Loucy (cell line): Measurements from ENCODE around the gene BLVRA.

Source experiments
- H2AFZ ChIP-seq: fragments of 200-600 bp; sonication (generic); 2 replicates; pipeline ENCODE4 v1.6.0; 2016; ENCODE audit warnings: antibody characterized with exemption, mild to moderate bottlenecking, low read length, moderate library complexity
- H3F3A ChIP-seq: fragments of 200-600 bp; 2 replicates; pipeline ENCODE4 v1.6.0; 2016; ENCODE audit warnings: antibody characterized with exemption, low read depth, mild to moderate bottlenecking
- H3K27me3 ChIP-seq: fragments of 200-600 bp; sonication (generic); 2 replicates; pipeline ENCODE4 v1.6.1; 2014; ENCODE audit warnings: low read length, mild to moderate bottlenecking; ENCODE audit not compliant: insufficient read depth, poor library complexity, severe bottlenecking
- H3K36me3 ChIP-seq: fragments of 200-600 bp; sonication (generic); 2 replicates; pipeline ENCODE4 v1.6.1; 2016; ENCODE audit warnings: low read length; ENCODE audit not compliant: insufficient read depth
- H3K4me1 ChIP-seq: fragments of 200-600 bp; sonication (generic); 2 replicates; pipeline ENCODE4 v1.5.1; 2014; ENCODE audit warnings: low read length, mild to moderate bottlenecking; ENCODE audit not compliant: insufficient read depth, poor library complexity, severe bottlenecking
- H3K4me2 ChIP-seq: fragments of 200-600 bp; sonication (generic); 2 replicates; pipeline ENCODE4 v1.6.0; 2014; ENCODE audit warnings: antibody characterized with exemption, low read length, low read depth, mild to moderate bottlenecking; ENCODE audit not compliant: poor library complexity, severe bottlenecking
- H3K4me3 ChIP-seq: fragments of 200-600 bp; sonication (generic); 2 replicates; pipeline ENCODE4 v1.5.1; 2014; ENCODE audit warnings: low read length, mild to moderate bottlenecking, mixed read lengths; ENCODE audit not compliant: poor library complexity, severe bottlenecking
- H3K79me2 ChIP-seq: fragments of 200-600 bp; sonication (generic); 2 replicates; pipeline ENCODE4 v1.6.1; 2014; ENCODE audit warnings: low read length; ENCODE audit not compliant: insufficient read depth
- H3K9ac ChIP-seq: fragments of 200-600 bp; sonication (generic); 2 replicates; pipeline ENCODE4 v1.6.0; 2014; ENCODE audit warnings: mild to moderate bottlenecking, low read depth, low read length, moderate library complexity; ENCODE audit not compliant: poor library complexity, severe bottlenecking
- H3K9me2 ChIP-seq: fragments of 200-600 bp; sonication (generic); replicated peaks from 2 replicates; pipeline ENCODE4 v1.6.1; 2016; ENCODE audit warnings: low read depth, low read length, mixed read lengths
- H3K9me3 ChIP-seq: fragments of 200-600 bp; sonication (generic); 2 replicates; pipeline ENCODE4 v1.6.1; 2014; ENCODE audit warnings: mild to moderate bottlenecking, antibody characterized with exemption, low read length, low read depth; ENCODE audit not compliant: insufficient read depth
- H4K20me1 ChIP-seq: fragments of 200-600 bp; sonication (generic); 2 replicates; pipeline ENCODE4 v1.6.0; 2014; ENCODE audit warnings: antibody characterized with exemption, low read length, mild to moderate bottlenecking; ENCODE audit not compliant: insufficient read depth, poor library complexity, severe bottlenecking
- EZH2phosphoT487 ChIP-seq: fragments of 200-600 bp; IDR thresholded peaks from 2 replicates; pipeline ENCODE4 v1.6.1; 2018; ENCODE audit warnings: antibody characterized with exemption, mild to moderate bottlenecking, moderate library complexity, borderline replicate concordance
- TF ChIP-seq, protein P1 (sequence below): fragments of 200-600 bp; sonication (generic); conservative IDR thresholded peaks from 2 replicates; pipeline ENCODE4 v1.5.1; 2014; ENCODE audit warnings: mild to moderate bottlenecking, antibody characterized with exemption, low read length

Gene BLVRA

DNA sequence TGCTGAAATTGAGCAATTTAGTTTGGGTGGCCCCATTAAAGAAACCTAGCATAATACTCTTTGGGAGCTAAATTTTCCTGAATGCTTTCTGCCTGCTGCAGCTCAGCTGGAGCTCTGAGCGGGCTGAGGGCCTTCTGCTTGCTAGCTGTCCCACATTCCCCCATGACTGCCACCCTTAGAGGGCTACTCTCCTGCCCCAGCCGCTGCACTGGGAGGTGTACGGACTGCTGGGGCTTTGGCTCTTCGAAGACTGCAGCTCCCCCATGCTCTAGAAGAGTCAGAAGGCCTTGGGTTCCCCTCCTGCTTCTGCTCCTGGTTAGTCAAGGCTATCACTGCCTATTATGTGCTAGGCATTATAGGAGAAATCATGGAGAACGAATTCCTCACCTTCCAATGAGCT is 31.5 kb downstream of the BLVRA start:
- H4K20me1 ChIP-seq = no peaks in the 10 kb centered on the region
- H3K9ac ChIP-seq = no peak overlapping the region
- H3K9me3 ChIP-seq = no peaks in the 10 kb centered on the region
- H3K4me3 ChIP-seq = no peak overlapping the region
- TF ChIP-seq, protein P1, sequence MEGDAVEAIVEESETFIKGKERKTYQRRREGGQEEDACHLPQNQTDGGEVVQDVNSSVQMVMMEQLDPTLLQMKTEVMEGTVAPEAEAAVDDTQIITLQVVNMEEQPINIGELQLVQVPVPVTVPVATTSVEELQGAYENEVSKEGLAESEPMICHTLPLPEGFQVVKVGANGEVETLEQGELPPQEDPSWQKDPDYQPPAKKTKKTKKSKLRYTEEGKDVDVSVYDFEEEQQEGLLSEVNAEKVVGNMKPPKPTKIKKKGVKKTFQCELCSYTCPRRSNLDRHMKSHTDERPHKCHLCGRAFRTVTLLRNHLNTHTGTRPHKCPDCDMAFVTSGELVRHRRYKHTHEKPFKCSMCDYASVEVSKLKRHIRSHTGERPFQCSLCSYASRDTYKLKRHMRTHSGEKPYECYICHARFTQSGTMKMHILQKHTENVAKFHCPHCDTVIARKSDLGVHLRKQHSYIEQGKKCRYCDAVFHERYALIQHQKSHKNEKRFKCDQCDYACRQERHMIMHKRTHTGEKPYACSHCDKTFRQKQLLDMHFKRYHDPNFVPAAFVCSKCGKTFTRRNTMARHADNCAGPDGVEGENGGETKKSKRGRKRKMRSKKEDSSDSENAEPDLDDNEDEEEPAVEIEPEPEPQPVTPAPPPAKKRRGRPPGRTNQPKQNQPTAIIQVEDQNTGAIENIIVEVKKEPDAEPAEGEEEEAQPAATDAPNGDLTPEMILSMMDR = no peak
- no peak for TF ChIP-seq EZH2phosphoT487
- no peaks in the 10 kb centered on the region for H3K9me2 ChIP-seq
- H3K27me3 ChIP-seq = no peaks in the 10 kb centered on the region
- H3K79me2 ChIP-seq = no peaks in the 10 kb centered on the region
- no peak overlapping the region for H3K4me2 ChIP-seq
- no peak overlapping the region for H2AFZ ChIP-seq
- H3K4me1 ChIP-seq = no peaks in the 10 kb centered on the region
- H3K36me3 ChIP-seq = no peaks in the 10 kb centered on the region
- no peaks in the 10 kb centered on the region for H3F3A ChIP-seq

DNA sequence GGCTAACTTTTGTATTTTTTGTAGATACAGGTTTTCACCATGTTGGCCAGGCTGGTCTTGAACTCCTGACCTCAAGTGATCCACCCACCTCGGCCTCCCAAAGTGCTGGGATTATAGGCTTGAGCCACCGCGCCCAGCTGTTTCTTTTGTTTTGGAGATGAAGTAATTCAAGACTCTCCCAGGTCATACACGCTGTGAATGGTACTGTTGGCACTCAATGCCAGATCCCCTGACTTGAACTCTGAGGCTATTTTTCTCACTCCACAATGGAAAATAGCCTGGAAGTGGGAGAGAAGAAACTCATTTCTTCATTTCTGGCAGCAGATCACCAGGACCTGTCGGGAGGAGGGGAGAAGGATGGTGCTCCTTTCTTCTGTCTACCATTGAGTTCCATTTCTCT is 32.4 kb downstream of the BLVRA start:
- Histone ChIP-seq H3K4me2 (no peak overlapping the region), H2AFZ (no peak overlapping the region), H3K9me3 (no peaks in the 10 kb centered on the region), H3K79me2 (no peaks in the 10 kb centered on the region), H3F3A (no peaks in the 10 kb centered on the region), H3K4me3 (no peak overlapping the region), H3K36me3 (no peaks in the 10 kb centered on the region), H3K4me1 (no peaks in the 10 kb centered on the region), H3K9me2 (no peaks in the 10 kb centered on the region), H3K9ac (no peak overlapping the region), H3K27me3 (no peaks in the 10 kb centered on the region), H4K20me1 (no peaks in the 10 kb centered on the region)
- TF ChIP-seq, protein P1 = no peak
- no peak for TF ChIP-seq EZH2phosphoT487

DNA sequence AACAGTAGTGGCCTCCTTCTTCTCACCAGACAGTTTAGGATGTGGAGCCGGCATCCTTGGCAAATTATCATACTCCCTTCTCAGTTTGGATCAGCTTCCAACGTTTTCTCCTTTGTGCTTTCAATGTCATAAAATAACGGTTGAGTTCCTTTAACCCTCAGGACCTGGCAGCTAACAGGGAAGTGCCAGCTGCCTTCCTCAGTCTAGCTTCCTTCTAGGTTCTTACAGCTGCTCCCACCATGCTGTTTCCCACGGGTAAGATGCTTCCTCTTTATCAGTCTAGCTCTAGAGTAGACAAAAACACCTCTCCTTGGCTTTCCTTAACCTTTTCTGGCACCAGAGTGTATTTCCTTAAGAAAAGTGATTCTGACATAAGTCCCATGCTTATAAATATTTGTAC is 33.2 kb downstream of the BLVRA start:
- no peak for TF ChIP-seq EZH2phosphoT487
- TF ChIP-seq, protein P1 = no peak
- Histone ChIP-seq H2AFZ (no peak overlapping the region), H3K79me2 (no peaks in the 10 kb centered on the region), H3K9ac (no peak overlapping the region), H3K27me3 (no peaks in the 10 kb centered on the region), H3K9me3 (no peaks in the 10 kb centered on the region), H3K4me1 (no peaks in the 10 kb centered on the region), H4K20me1 (no peaks in the 10 kb centered on the region), H3K4me3 (no peak overlapping the region), H3F3A (no peaks in the 10 kb centered on the region), H3K36me3 (no peaks in the 10 kb centered on the region), H3K4me2 (no peak overlapping the region), H3K9me2 (no peaks in the 10 kb centered on the region)
